NT2/D1 (cell line): Measurements from ENCODE around the gene MMP19.

Source experiments
- SUZ12 ChIP-seq: IDR thresholded peaks from 2 replicates; pipeline ENCODE4 v1.6.1; 2011; ENCODE audit not compliant: insufficient read length, insufficient read depth; ENCODE audit errors: extremely low read depth
- YY1 ChIP-seq: IDR thresholded peaks from 2 replicates; pipeline ENCODE4 v1.6.1; 2011; ENCODE audit not compliant: insufficient read length, insufficient read depth
- ZNF274 ChIP-seq: IDR thresholded peaks from 2 replicates; pipeline ENCODE4 v1.6.1; 2011; ENCODE audit warnings: mild to moderate bottlenecking, low read depth, low read length

DNA sequence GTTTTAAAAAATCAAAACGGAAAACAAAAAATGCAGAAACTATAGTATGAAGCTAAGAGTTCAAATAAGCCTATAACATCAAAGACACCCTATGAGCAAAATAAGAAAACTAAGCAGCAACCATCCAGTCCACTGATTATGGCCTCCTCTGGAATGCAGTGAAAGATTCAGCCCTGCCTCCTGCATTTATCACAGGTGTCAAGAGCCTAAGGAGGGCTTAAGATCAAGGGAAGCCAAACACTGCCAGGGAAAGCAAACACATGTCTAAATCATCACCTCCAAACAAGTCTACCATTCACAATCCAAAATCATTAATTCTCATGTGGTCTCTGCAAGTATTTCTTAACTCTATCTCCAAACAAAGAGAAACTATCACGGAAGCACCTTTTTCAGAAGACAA, 53.6 kb downstream of the MMP19 start:
- TF ChIP-seq SUZ12 (no peak), ZNF274 (no peak), YY1 (no peak)
